Lower leg skin (tissue), 3 donors: ENCODE measurements around the gene IL15RA.

ENCODE experiments used
- CTCF ChIP-seq, 3 donors: fragments of 450-650 bp; IDR thresholded peaks; one replicate each; pipeline ENCODE4 v1.5.1; 2016; ENCODE audit warnings: antibody characterized with exemption in 3 of 3, mild to moderate bottlenecking in 3 of 3, moderate library complexity in 2 of 3
- POLR2A ChIP-seq, 2 donors: fragments of 450-650 bp; IDR thresholded peaks; one replicate each; pipeline ENCODE4 v1.6.1; 2016 to 2017; ENCODE audit warnings: antibody characterized with exemption in 2 of 2, mild to moderate bottlenecking in 1 of 2, moderate library complexity in 1 of 2

- no peak for TF ChIP-seq CTCF (IDR thresholded peaks at IDR 0.05)
- no peak for TF ChIP-seq POLR2A (IDR thresholded peaks at IDR 0.05)
These were observed 73.1 kb downstream of the IL15RA start for GRCh38 chr10:5904227-5904626.
